HG03066 (cell line): ENCODE results near the gene RCOR1.

Experiments
- ATAC-seq: cut with Tn5 transposase; IDR thresholded peaks from one replicate; pipeline ENCODE4 v1.9.1; 2021; ENCODE audit warnings: low read depth; ENCODE audit not compliant: unreplicated experiment

Gene RCOR1

DNA sequence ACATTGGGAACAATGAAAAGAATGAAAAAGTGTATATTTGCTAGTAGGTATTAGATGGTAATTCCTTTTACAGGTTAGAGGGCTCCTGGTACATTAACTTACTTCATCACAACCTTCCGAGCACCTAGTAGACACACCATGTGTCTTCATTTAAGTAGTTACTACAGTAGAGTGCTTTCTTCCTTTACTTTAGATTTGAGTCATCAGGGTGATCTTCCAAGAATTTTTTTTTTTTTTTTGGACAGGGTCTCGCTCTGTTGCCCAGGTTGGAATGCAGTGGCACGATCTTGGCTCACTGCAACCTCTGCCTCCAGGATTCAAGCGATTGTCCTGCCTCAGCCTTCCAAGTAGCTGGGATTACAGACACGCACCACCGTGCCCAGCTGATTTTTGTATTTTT, 105.1 kb downstream of the RCOR1 start:
- ATAC-seq = no peak

GRCh38 chr14:102699416-102700110, 107.1 kb downstream of the RCOR1 start:
- ATAC-seq = no peak

DNA sequence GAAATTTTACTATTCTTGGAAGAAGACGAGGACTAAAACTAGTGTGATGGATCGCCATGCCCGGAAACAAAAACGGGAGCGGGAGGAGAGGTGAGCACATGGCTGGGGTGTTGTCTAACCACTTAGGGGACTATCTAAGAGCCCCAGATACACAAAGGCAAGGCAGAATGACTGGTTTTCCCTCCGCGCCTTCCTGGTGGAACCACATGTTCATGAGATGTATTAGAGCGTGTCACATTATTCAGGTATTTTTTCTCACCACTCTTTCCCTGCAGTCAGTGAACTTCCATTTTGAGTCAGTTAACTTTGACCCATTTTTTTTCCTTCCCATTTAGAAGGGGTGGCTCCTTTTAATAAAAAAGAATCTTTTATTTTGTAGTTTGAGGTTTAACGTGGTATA, 116.0 kb downstream of the RCOR1 start:
- ATAC-seq = no peak

- ATAC-seq = no peak
Measured at GRCh38 chr14:102711207-102711606, 118.8 kb downstream of the RCOR1 start.

DNA sequence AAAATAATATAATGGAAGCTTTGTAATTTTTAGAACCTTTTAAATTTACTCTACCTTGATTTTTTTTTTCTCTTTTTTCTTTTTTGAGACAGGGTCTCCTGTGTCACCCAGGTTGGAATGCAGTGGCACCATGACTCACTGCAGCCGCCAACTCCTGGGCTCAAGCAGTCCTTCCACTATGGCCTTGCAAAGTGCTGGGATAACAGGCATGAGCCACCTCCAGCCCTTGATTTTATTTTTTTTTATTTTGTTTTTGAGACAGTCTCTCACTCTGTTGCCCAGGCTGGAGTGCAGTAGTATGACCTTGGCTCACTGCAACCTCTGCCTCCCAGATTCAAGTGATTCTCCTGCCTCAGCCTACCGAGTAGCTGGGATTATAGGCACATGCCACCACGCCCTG, 119.5 kb downstream of the RCOR1 start:
- no peak for ATAC-seq

DNA sequence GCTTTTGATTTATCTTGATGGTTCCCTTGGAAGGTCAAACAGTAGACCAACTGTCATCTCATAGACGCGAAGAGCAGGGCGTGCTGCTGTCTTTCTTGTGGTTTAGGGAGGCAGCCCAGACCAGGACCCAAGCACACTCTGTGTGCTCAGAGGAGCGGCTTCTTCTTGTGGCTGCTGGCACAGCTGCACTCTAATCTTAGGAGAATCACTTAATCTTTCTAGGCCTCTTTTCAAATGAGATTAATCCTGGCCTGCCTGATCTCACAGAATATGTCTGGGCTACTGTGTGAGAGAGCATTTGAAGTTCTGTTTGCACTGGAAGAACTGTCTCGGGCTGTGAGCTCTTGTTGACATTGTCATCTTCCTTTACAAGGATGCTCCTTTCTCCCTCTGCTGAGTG, 124.8 kb downstream of the RCOR1 start:
- ATAC-seq = no peak

- ATAC-seq = no peak
Measured at GRCh38 chr14:102722646-102723045, 130.2 kb downstream of the RCOR1 start.

DNA sequence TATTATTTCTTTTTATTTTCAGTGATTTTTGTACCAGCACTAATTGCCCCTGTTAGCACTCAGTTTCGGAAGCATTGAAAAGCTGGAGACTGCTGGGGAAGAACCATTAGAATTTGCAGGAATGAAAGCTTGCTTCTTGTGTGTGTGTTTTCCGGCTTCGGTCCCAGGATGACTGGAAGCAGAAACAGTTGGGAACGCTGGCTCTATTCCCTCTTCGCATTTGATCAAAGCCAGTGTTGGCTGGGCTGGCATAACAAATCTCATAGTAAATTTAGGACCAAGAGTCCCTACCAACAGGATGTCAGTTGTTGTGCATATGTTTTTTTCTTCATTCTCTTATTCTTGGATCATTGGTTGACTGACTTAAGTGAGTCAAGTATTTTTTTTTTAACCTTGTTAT, 131.2 kb downstream of the RCOR1 start:
- ATAC-seq = no peak

DNA sequence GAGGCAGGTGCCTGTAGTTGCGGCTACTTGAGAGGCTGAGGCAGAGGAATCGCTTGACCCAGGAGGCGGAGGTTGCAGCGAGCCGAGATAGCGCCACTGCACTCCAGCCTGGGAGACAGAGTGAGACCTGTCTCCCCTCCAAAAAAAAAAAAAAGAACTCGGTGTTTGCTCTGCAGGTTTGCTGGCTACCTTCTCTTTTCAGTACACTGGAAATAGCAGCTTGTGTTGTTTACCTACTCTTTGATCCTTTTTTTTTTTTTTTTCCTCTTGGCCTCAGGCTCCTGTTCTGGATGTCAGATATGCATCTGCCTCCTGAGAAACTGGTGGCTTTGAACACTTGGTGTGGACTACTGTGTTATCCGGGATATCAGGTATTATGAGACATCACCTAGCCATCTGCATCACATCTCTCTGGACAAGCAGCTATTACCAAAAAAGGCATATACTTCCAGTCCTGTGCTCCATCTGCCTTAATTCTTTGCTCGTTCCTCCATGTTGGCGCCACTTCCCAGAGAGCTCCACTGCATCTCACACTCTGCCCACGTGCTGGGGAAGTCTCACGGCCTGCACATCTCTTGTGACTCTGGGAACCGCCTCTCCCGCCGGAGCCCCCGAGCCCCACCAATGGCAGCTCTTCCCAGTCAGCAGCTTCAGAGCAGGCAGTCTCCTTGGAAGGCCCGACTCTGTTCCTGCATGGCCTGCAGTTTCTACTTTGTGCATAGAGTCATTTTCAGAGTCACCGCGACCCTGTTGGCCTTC, 133.9 kb downstream of the RCOR1 start:
- no peak for ATAC-seq

- no peak for ATAC-seq
Measured at GRCh38 chr14:102727336-102728095, 135.1 kb downstream of the RCOR1 start.

DNA sequence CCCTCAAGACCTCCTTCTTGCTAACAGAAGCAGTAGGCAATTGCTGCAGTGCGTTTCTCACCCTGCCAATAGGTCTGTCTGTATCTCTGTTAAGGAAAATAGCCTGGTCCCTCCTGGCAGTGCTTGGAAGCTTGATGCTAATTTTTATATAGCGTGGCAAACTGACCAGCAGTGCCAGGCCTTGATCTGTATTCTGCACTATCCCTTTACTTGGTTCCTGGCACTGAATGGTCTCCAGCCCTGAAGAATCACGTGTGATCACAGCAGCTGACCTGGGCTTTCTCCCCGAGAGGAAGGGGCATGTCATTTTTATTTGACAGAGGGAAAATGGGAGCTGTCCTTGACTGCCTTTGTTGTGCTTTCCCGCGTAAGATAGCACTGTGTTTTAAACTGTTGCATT, 136.1 kb downstream of the RCOR1 start:
- ATAC-seq = no peak

GRCh38 chr14:102729268-102729667, 136.8 kb downstream of the RCOR1 start:
- ATAC-seq = no peak

GRCh38 chr14:102729825-102730224, 137.4 kb downstream of the RCOR1 start:
- no peak for ATAC-seq

DNA sequence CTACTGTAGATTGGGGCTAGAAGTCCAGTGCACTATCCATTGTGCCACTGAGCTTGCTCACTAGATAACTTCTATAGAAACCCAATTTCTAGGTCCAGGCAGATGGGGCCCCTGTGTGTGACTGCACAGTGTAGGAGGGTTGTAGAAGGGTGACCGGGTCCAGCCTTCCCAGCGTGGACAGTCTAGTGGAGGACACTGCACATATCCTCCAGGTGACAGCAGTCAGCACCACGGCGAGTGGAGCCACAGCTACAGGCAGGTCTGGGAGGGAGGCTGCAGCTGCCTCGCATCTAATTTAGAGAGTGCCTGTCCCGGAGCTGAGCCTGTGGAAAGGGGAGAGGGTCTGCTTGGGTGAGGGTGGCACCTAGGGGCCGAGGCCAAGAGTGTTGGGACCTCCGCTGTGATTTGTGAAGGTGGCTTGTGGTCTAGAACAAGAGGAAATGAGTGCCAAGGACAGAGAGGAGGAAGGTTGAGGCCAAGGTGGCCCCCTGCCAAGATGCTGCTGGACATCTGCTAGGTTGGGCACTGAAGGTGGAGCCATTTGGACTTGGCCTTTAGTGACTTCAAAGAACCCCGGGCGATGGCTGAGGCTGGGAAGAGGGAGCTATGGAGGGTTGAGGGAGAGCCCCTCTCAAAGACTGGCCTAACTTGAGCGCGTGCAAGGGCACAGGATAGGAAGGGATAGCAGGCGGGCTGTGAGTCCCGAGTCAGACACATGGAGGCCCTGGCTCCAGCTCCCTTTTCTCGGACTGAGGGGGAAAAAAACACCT, 138.8 kb downstream of the RCOR1 start:
- ATAC-seq = no peak

DNA sequence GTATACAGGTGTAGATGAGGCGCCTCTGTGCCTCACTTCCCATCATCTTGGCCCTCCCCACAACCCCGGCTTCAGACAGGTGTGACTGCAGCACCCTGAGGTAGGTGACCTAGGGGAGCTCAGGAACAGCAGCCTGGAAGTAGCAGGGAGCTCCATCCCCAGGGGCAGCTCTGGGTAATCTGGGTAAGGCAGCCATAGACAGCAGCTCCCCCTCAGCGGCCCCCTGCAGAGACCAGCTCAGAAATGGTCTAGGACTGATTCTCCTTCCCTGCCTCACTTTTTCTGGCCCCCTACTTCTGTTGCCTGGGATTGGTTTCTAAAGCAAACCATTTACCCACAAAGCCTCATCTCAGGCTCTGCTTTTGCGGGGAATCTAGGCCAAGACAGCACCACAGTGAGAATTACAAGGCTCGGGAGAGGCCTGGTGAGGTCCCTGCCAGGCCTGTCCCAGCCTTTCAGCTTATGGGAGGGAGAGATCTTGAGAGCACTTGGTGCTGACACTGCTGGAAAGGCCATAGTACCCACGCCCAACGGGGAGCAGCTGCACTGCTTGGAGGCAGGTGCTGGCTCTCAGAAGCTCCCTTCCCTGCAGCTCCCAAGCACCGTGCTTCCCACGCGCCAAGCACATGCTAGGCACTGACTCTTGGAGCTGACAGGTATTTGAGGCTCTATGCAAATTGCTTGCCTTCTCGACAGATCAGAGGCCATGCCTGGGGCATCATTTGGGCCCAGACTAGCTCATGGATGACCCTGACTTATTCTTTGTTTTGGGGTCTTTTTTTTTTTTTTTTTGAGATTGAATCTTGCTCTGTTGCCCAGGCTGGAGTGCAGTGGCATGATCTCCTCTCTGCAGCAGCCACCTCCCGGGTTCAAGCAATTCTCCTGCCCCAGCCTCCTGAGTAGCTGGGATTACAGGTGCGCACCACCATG, 139.7 kb downstream of the RCOR1 start:
- no peak for ATAC-seq

- no peak for ATAC-seq
Measured at GRCh38 chr14:102732924-102733323, 140.5 kb downstream of the RCOR1 start.

- ATAC-seq = no peak
Measured at GRCh38 chr14:102733326-102733725, 140.9 kb downstream of the RCOR1 start.

GRCh38 chr14:102734436-102734835, 142.0 kb downstream of the RCOR1 start:
- no peak for ATAC-seq

DNA sequence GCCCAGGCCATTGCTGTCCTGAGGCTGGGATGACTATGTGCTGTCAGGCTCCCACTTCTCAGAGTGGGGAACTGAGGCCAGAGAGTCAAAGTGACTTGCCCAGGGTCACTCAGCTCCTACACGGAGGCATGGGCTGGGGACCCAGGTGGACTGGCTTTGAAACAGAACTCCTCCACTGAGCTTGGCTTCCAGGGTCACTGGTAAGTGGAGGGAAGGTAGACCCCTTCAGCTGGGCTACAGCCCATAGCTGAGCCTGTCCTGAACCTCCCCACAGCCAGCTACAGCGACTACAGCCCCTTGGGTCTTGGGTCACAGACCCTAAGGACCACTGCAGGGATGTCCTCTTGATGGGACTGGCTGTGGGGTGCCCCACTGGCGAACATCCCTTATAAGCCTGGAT, 144.5 kb downstream of the RCOR1 start:
- no peak for ATAC-seq
